ENCODE measurements around the gene SETD5.

SETD5 gene

DNA sequence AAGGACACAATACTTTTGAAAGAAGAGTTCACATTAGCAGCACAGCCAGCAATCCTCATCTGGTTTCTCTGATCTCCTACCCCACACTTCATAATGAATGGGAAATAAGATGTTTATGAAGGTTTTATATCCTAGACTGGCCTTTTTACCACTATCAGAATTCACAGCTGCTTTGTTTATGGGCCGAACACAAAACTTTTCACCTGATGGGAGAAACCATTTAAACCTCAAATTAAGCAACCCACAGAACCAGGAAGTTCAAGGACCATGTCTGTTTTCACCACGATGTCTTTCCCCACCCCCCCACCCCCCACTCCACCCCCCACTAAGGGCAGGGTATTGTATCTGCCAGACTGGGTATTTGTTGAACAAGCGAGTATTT, 11.3 kb upstream of the SETD5 start:
- TF ChIP-seq, protein P1, sequence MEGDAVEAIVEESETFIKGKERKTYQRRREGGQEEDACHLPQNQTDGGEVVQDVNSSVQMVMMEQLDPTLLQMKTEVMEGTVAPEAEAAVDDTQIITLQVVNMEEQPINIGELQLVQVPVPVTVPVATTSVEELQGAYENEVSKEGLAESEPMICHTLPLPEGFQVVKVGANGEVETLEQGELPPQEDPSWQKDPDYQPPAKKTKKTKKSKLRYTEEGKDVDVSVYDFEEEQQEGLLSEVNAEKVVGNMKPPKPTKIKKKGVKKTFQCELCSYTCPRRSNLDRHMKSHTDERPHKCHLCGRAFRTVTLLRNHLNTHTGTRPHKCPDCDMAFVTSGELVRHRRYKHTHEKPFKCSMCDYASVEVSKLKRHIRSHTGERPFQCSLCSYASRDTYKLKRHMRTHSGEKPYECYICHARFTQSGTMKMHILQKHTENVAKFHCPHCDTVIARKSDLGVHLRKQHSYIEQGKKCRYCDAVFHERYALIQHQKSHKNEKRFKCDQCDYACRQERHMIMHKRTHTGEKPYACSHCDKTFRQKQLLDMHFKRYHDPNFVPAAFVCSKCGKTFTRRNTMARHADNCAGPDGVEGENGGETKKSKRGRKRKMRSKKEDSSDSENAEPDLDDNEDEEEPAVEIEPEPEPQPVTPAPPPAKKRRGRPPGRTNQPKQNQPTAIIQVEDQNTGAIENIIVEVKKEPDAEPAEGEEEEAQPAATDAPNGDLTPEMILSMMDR (IDR thresholded peaks at IDR 0.05; ENCODE audit: insufficient read depth, low read length, poor library complexity, severe bottlenecking): no peak
- Histone ChIP-seq H3K36me3 (ENCODE audit: control insufficient read depth, insufficient read depth, low read length) (peaks cover 20% of the 10 kb centered on the region), H3K4me3 (replicated peaks; ENCODE audit: low read depth, low read length) (no peak overlapping the region), H3K27me3 (replicated peaks; ENCODE audit: control insufficient read depth, insufficient read depth, low read length) (no peaks in the 10 kb centered on the region)
- no peak for DNase-seq (ENCODE audit: extremely low read depth, insufficient read length)

DNA sequence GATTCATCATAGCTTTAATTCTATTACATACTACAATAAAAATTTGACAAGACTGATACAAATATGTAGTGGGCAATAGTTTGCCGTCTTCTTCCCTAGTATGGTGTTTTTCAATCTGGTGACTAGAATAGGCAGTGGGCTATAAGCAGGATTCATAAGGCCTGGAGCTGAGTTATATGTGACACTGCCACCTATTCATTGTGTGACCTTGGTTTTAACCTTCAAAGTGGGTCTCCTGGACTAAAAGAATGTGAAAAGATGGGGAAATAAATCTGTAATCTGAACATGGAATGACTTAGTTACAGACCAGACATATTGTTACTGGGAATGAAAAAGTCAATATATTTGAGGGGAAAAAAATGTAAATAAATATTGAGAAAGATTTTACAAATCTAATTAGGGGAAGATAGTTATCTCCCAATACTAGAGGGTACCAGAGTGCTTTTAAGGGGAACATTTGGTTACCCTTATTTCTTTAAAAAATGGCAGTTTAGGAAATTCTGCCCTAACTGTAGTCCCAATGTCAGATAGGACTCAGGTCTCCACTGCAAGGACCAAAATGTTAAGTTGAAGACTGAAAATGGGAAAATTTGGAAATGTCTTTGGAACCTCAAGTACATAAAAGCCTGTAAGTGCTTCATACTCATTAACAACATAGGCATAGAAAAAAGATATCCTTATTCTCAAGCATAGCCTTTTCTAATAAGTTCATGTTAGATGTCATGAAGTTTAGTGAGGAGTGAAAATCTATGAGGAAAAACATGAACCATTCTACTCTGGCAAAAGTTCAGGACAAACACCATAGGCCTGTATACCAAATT, 10.7 kb upstream of the SETD5 start:
- TF ChIP-seq, protein P1 (IDR thresholded peaks at IDR 0.05; ENCODE audit: insufficient read depth, low read length, poor library complexity, severe bottlenecking): no peak
- Histone ChIP-seq H3K27me3 (replicated peaks; ENCODE audit: control insufficient read depth, insufficient read depth, low read length) (no peaks in the 10 kb centered on the region), H3K36me3 (ENCODE audit: control insufficient read depth, insufficient read depth, low read length) (peaks cover 20% of the 10 kb centered on the region), H3K4me3 (replicated peaks; ENCODE audit: low read depth, low read length) (no peak overlapping the region)
- no peak for DNase-seq (ENCODE audit: extremely low read depth, insufficient read length)

- peaks cover 20% of the 10 kb centered on the region for H3K36me3 ChIP-seq (ENCODE audit: control insufficient read depth, insufficient read depth, low read length)
- TF ChIP-seq, protein P1 (IDR thresholded peaks at IDR 0.05; ENCODE audit: insufficient read depth, low read length, poor library complexity, severe bottlenecking): no peak
- DNase-seq (ENCODE audit: extremely low read depth, insufficient read length): no peak
Observed at GRCh38 chr3:9387322-9387655, 10.1 kb upstream of the SETD5 start.

DNA sequence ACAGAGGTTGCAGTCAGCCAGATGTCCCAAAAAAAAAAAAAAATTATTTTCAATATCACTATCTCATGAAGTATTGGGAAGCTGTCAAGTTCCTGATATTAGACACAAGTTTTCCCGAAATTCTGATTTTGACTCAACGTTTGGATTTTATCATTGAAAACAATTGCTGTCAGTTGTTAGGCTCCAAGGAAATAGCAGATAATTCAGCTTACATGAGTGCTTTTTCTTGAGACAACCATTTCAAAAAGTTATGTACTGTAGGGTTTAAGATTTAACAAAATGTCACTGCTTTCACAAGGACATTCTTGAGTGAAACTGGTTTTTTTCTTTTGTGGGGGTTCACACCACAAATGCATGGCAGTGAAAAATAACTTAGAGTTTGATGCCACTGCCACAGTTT, 9.3 kb upstream of the SETD5 start:
- Histone ChIP-seq H3K36me3 (ENCODE audit: control insufficient read depth, insufficient read depth, low read length) (peaks cover 17% of the 10 kb centered on the region), H3K4me3 (replicated peaks; ENCODE audit: low read depth, low read length) (no peak overlapping the region), H3K27me3 (replicated peaks; ENCODE audit: control insufficient read depth, insufficient read depth, low read length) (no peaks in the 10 kb centered on the region)
- TF ChIP-seq, protein P1 (IDR thresholded peaks at IDR 0.05; ENCODE audit: insufficient read depth, low read length, poor library complexity, severe bottlenecking): no peak
- no peak for DNase-seq (ENCODE audit: extremely low read depth, insufficient read length)

More at GRCh38 chr3:9387322-9387655, 10.1 kb upstream of the SETD5 start:
- no peaks in the 10 kb centered on the region for H3K27me3 ChIP-seq (replicated peaks; ENCODE audit: control insufficient read depth, insufficient read depth, low read length)
- no peak overlapping the region for H3K4me3 ChIP-seq (replicated peaks; ENCODE audit: low read depth, low read length)

DNA sequence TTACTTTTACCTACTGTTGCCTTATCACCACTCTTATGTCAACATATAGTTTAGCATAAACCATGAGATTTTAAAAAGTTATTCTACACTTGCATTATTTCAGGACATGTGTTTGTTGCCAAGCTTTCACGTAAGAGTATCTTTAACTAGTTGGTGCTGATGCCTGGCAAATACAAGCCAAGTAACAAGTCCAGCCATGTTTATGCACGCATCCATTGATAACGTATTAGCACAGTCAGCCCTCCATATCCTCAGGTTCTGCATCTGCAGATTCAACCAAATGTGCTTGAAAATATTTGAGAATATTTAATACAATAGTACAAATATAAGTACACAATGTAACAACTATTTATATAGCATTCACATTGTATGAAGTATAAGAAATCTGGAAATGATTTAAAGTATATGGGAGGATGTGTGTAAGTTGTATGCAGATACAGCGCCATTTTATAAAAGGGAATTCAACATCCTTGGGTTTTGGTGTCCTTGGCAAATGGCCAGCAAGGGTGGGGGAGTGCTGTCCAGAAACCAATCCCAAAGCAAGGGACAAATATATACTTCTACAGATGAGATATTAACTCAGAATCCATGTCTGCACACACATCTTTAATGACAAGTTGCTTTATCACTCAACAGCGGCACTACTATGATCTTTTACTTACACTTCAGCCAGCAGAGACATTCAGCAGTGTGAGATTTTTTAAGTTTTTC, 8.7 kb upstream of the SETD5 start:
- peaks cover 19% of the 10 kb centered on the region for H3K36me3 ChIP-seq (ENCODE audit: control insufficient read depth, insufficient read depth, low read length)
- TF ChIP-seq, protein P1 (IDR thresholded peaks at IDR 0.05; ENCODE audit: insufficient read depth, low read length, poor library complexity, severe bottlenecking): no peak

More for the DNA sequence above, 8.7 kb upstream of the SETD5 start:
- DNase-seq (ENCODE audit: extremely low read depth, insufficient read length): no peak
- Histone ChIP-seq H3K4me3 (replicated peaks; ENCODE audit: low read depth, low read length) (no peak overlapping the region), H3K27me3 (replicated peaks; ENCODE audit: control insufficient read depth, insufficient read depth, low read length) (no peaks in the 10 kb centered on the region)

All from GM06990 (cell line).